ENCODE results near the gene MLLT11. TPM values are rescaled to one million over a fixed set of nuclear protein-coding genes. Genes with fewer than 3 reads are reported as not detected.
A peak's percentile ranks its signal among the peaks of the same experiment; 100 is the strongest.

The MLLT11 gene
- total RNA-seq, 1 donor from 2014 or later = 37.0 TPM

GRCh38 chr1:151054971-151055547 is 5.1 kb upstream of the MLLT11 start:
- Histone ChIP-seq H3K79me2 (ENCODE audit: low read depth) (peaks cover 43% of the 10 kb centered on the region), H3K36me3 (no peaks in the 10 kb centered on the region)

DNA sequence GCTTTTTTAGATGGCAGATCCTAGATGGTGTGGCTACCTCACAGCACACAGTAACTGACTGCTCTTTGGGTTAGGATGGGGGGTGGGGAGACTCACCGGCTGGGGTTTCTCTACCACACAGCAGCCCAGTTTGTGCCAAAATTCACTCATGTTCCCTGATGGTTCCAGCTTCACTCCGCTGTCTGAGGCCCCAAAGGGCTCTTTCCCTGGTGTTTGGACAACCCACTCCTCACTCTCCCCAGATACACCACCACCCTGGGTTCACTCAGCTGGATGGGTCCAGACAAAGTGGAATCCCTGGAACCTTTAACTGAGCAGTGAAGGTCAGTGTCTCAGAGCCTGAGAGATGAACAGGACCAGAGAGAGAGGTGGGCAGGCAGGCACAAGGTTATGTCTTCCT is 4.6 kb upstream of the MLLT11 start:
- peaks cover 20% of the 10 kb centered on the region for H3K4me1 Mint-ChIP-seq
- H3F3A ChIP-seq (ENCODE audit: low read depth) = peaks cover 26% of the 10 kb centered on the region
- H3K27ac ChIP-seq = no peak overlapping the region
- H3K27ac Mint-ChIP-seq = no peak overlapping the region
- peaks cover 14% of the 10 kb centered on the region for H3K27me3 Mint-ChIP-seq (ENCODE audit: insufficient read depth, low read depth)
- H3K9me3 ChIP-seq (ENCODE audit: low read depth) = no peaks in the 10 kb centered on the region
- no peak overlapping the region for H2AFZ ChIP-seq (replicated peaks)
- H3K79me2 ChIP-seq (ENCODE audit: low read depth) = peaks cover 49% of the 10 kb centered on the region
- H3K9me3 Mint-ChIP-seq = no peaks in the 10 kb centered on the region
- no peak for DNase-seq (ENCODE audit: low spot score)
- H3K4me1 ChIP-seq = peaks cover 7% of the 10 kb centered on the region
- no peak overlapping the region for H3K9ac ChIP-seq
- no peaks in the 10 kb centered on the region for H3K27me3 ChIP-seq
- H3K4me3 Mint-ChIP-seq = peak overlapping the region; percentile 62
- H4K20me1 ChIP-seq (ENCODE audit: low read depth) = peaks cover 23% of the 10 kb centered on the region
- no peaks in the 10 kb centered on the region for H3K36me3 ChIP-seq
- no peak overlapping the region for H3K4me2 ChIP-seq
- H3K4me3 ChIP-seq = no peak overlapping the region
- peaks cover 33% of the 10 kb centered on the region for H3K36me3 Mint-ChIP-seq
- TF ChIP-seq EZH2phosphoT487 (IDR thresholded peaks at IDR 0.05) (no peak), CTCF (IDR thresholded peaks at IDR 0.05) (no peak), EZH2 (IDR thresholded peaks at IDR 0.05) (no peak)

More at GRCh38 chr1:151054971-151055547, 5.1 kb upstream of the MLLT11 start:
- Histone ChIP-seq H3K9me3 (ENCODE audit: low read depth) (no peaks in the 10 kb centered on the region), H3K4me3 (no peak overlapping the region), H3F3A (ENCODE audit: low read depth) (peaks cover 26% of the 10 kb centered on the region), H3K4me1 (peaks cover 7% of the 10 kb centered on the region), H3K9ac (no peak overlapping the region), H3K27ac (no peak overlapping the region), H3K27me3 (no peaks in the 10 kb centered on the region), H2AFZ (replicated peaks) (no peak overlapping the region), H3K4me2 (no peak overlapping the region), H4K20me1 (ENCODE audit: low read depth) (peaks cover 23% of the 10 kb centered on the region)
- no peak for DNase-seq (ENCODE audit: low spot score)
- Mint-ChIP-seq H3K36me3 (peaks cover 33% of the 10 kb centered on the region), H3K9me3 (no peaks in the 10 kb centered on the region), H3K27ac (no peak overlapping the region), H3K4me3 (no peak overlapping the region), H3K27me3 (ENCODE audit: insufficient read depth, low read depth) (peaks cover 14% of the 10 kb centered on the region), H3K4me1 (peaks cover 20% of the 10 kb centered on the region)
- TF ChIP-seq EZH2phosphoT487 (IDR thresholded peaks at IDR 0.05) (no peak), CTCF (IDR thresholded peaks at IDR 0.05) (no peak), EZH2 (IDR thresholded peaks at IDR 0.05) (no peak)

- peaks cover 7% of the 10 kb centered on the region for H3K4me1 ChIP-seq
Measured at GRCh38 chr1:151056149-151056548, 4.0 kb upstream of the MLLT11 start.

More at GRCh38 chr1:151056149-151056548, 4.0 kb upstream of the MLLT11 start:
- Mint-ChIP-seq H3K36me3 (peaks cover 33% of the 10 kb centered on the region), H3K27me3 (ENCODE audit: insufficient read depth, low read depth) (peaks cover 14% of the 10 kb centered on the region), H3K9me3 (no peaks in the 10 kb centered on the region), H3K4me1 (peaks cover 20% of the 10 kb centered on the region), H3K4me3 (peak overlapping the region; percentile 62), H3K27ac (no peak overlapping the region)
- no peak overlapping the region for H3K27ac ChIP-seq
- TF ChIP-seq EZH2phosphoT487 (IDR thresholded peaks at IDR 0.05) (no peak), CTCF (IDR thresholded peaks at IDR 0.05) (no peak), EZH2 (IDR thresholded peaks at IDR 0.05) (no peak)
- no peaks in the 10 kb centered on the region for H3K36me3 ChIP-seq
- peaks cover 27% of the 10 kb centered on the region for H3F3A ChIP-seq (ENCODE audit: low read depth)
- no peak overlapping the region for H3K4me2 ChIP-seq
- H3K9me3 ChIP-seq (ENCODE audit: low read depth) = no peaks in the 10 kb centered on the region
- H2AFZ ChIP-seq (replicated peaks) = no peak overlapping the region
- peaks cover 54% of the 10 kb centered on the region for H3K79me2 ChIP-seq (ENCODE audit: low read depth)
- DNase-seq (ENCODE audit: low spot score) = no peak
- no peak overlapping the region for H3K4me3 ChIP-seq
- H3K9ac ChIP-seq = peak overlapping the region; percentile 4
- peaks cover 23% of the 10 kb centered on the region for H4K20me1 ChIP-seq (ENCODE audit: low read depth)
- no peaks in the 10 kb centered on the region for H3K27me3 ChIP-seq
